Measurements from ENCODE around the gene ANKEF1. TPM values are rescaled to one million over a fixed set of nuclear protein-coding genes. Genes with fewer than 3 reads are reported as not detected.

Gene ANKEF1
- total and polyA plus RNA-seq, 10 of the 15 experiments (the other 5 are each of a cell fraction or from before 2014, with no cell fraction given): 0.04 to 3.0 (median 0.89) TPM

GRCh38 chr20:10065154-10065833 is 30.5 kb downstream of the ANKEF1 start:
- H3K4me1 ChIP-seq (ENCODE audit: control insufficient read depth, insufficient read depth, low read length): peaks cover 4% of the 10 kb centered on the region
- DNase-seq (ENCODE audit: low read depth, low spot score) (no peak), FAIRE-seq (no peak), ATAC-seq (no peak)
- peaks cover 0 to 1% of the 10 kb centered on the region in 2 experiments; a peak in 1 of 4 replicates for H3K27me3 ChIP-seq (replicated peaks in 1 of 2; ENCODE audit: control insufficient read depth in 2 of 2, insufficient read depth in 2 of 2, low read length in 1 of 2)
- SMC1A ChIA-PET (ENCODE audit: uncharacterized antibody, unreplicated experiment): no interaction called here
- CTCF ChIA-PET: no interaction called here
- intact Hi-C loops (cut with micrococcal nuclease; ENCODE audit: unreplicated experiment): no loop called here
- H3K4me2 ChIP-seq (ENCODE audit: control insufficient read depth, insufficient read depth): no peak overlapping the region
- H2AFZ ChIP-seq (ENCODE audit: control insufficient read depth, low read depth, low read length): no peak overlapping the region
- no peaks in the 10 kb centered on the region for H3K79me2 ChIP-seq (ENCODE audit: control insufficient read depth, insufficient read depth, low read length)
- RAD21 ChIA-PET (ENCODE audit: unreplicated experiment): no interaction called here
- no peaks in the 10 kb centered on the region for H3K36me3 ChIP-seq (ENCODE audit: control insufficient read depth in 2 of 2, insufficient read depth in 2 of 2, low read length in 1 of 2)
- WGBS (ENCODE audit: insufficient coverage, insufficient replicate concordance, low lambda C conversion rate, missing lambda C conversion rate): 31% methylated on average over 3 of the region's 3 CpGs
- in situ Hi-C loops (cut with MboI): no loop called here
- POLR2A ChIA-PET: no interaction called here
- no peaks in the 10 kb centered on the region for H4K20me1 ChIP-seq (ENCODE audit: control insufficient read depth, insufficient read depth)
- H3K4me3 ChIP-seq: no peak overlapping the region
- no TSS peak for BruUV-seq (replicated peaks)
- no peak overlapping the region for H3K27ac ChIP-seq (ENCODE audit: control insufficient read depth, insufficient read depth)
- no peaks in the 10 kb centered on the region for H3K9me3 ChIP-seq (replicated peaks; ENCODE audit: control insufficient read depth, insufficient read depth, low read length)
- H3K9ac ChIP-seq (ENCODE audit: control insufficient read depth, insufficient read depth, low read length): no peak overlapping the region
- TF ChIP-seq MYB (IDR thresholded peaks at IDR 0.05; ENCODE audit: borderline replicate concordance, low read depth, low read length) (no peak), HDAC6 (IDR thresholded peaks at IDR 0.05; ENCODE audit: unreplicated experiment) (no peak), NFXL1 (IDR thresholded peaks at IDR 0.05; ENCODE audit: borderline replicate concordance) (no peak), IRF5 (IDR thresholded peaks at IDR 0.05; ENCODE audit: borderline replicate concordance) (no peak), ZNF687 (IDR thresholded peaks at IDR 0.05) (no peak), PML (IDR thresholded peaks at IDR 0.05; ENCODE audit: low read length) (no peak), MLLT1 (IDR thresholded peaks at IDR 0.05) (no peak), NFYA (IDR thresholded peaks at IDR 0.05; ENCODE audit: borderline replicate concordance, low read depth, low read length) (no peak), PKNOX1 (IDR thresholded peaks at IDR 0.05) (no peak), BCLAF1 (IDR thresholded peaks at IDR 0.05) (no peak)

Measured in GM12878 (cell line).